ENCODE results near the gene SDR42E1.
A peak's percentile ranks its signal among the peaks of the same experiment; 100 is the strongest.

Gene SDR42E1, protein sequence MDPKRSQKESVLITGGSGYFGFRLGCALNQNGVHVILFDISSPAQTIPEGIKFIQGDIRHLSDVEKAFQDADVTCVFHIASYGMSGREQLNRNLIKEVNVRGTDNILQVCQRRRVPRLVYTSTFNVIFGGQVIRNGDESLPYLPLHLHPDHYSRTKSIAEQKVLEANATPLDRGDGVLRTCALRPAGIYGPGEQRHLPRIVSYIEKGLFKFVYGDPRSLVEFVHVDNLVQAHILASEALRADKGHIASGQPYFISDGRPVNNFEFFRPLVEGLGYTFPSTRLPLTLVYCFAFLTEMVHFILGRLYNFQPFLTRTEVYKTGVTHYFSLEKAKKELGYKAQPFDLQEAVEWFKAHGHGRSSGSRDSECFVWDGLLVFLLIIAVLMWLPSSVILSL

DNA sequence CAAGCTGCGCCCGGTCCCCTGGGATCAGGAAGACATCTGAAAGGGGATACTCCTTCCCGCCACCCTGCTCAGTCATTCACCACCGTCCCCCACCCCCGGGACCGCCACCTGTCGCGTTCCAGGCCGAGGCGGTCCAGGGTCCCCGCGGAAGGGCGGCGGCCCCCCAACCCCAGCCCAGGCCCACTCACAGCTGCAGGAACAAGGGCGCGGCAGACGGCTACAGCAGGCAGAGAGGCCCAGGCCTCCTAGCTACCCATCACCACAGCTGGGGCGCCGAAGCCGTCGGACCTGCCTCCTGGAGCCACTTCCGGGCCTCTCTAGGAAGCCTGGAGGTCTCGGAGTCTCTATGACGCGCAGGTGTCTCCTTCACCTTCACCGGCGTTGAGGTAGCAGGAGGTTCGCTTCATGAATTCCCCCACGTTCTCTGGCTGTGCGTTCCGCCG lies at the start of gene SDR42E1:
TSS of gene SDR42E1 (minus strand) at position 272 of the 443 bp plus-strand sequence. CDS start 10,612 bp downstream, outside the sequence.
- peak; percentile 84 for DNase-seq

DNA sequence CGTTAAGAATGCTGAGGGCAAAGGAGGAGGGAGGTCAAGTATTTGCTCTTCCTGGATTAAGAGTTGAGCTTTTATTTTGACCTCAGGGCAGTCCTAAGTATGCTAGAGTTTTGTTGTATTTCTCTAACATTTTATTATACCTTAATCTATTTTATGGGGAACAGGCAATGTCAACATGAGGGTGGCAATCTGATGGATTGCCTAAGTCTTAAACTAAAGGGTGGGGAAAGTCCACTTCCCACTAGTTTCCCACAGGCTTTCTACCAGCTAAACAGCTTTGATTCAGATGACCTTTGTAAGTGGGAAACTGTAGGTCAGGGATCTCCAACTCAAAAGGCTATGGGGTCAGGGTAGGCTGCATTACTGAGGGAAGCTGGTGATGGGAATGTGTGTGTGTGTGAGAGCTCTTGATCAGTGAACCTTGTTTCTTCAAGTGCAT lies 48.7 kb upstream of the SDR42E1 start:
- no peak for DNase-seq

GRCh38 chr16:82059161-82059982 lies 48.1 kb upstream of the SDR42E1 start:
- DNase-seq: no peak

DNA sequence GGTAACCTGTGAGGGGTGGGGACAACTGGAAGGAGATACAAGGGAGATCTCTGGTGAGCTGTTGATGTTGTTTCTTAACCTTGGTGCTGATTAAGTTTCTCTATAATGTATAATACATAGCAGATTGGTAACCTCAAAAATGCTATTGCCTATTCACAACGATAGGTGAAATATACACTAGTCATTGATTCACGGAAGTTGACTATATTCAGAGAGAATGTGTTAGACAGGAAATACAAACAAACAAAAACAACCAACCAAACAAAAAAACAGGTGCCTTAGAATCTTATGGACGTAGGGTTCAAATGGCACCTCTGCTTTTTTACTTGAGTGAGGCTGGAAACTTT lies 45.3 kb upstream of the SDR42E1 start:
- DNase-seq: no peak

DNA sequence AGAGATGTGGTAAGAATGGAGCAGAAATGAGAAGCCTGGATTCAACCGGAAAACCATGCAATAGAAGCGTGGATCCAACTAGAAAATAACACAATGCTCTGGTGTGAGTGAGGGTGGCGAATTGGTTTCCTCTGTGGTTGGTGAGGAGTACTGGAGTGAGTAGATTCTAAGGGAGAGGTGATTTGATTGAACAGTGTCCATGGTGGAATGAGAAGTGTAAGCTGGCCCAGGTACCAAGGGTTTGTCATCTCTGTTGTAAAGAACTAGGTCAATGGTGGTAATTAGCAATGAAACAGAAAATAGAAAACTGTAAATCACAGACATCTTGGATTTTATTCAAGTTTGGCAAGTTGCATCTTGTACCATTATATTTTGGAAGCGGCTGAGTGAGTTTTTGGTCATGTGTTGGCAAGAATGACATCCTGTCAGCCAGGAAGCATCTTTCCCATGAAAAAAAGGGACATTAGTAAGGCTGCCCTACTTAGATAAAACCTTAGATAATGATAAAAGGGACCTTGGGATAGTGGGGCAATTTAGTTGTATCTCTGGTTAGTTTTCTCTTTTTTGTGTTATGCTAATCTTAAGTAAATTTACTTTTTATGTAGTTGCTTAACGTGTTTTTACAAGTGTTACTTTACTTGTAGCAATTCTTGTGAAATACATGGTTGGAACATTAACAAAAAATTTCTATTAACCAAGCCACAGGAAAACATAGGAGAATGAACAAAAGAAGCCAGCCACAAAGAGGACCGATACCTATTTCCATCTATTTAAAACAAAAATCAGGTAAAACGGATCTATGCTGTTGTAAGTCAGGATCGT lies 44.7 kb upstream of the SDR42E1 start:
- DNase-seq: no peak

DNA sequence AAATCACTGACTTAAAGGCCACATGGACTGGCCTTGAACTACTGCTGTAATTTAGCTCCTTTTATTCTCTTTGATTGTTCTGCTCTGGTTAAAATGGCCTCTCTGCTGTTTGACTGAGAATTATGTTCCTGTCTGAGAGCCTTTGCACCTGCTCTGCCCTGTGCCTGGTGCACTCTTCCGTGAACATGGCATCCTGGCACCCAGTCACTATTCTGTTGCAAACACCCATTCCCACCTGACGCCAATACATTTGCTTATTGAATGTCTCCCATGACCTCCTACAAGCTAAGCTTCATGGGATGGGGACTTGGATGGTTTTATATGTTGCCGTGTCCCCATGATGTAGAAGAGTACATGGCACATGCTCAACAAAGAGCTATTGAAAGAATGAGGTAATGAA lies 43.8 kb upstream of the SDR42E1 start:
- no peak for DNase-seq

GRCh38 chr16:82051656-82052055 lies 40.4 kb upstream of the SDR42E1 start:
- no peak for DNase-seq

- DNase-seq: no peak
Observed at GRCh38 chr16:82050909-82051357, 39.7 kb upstream of the SDR42E1 start.

DNA sequence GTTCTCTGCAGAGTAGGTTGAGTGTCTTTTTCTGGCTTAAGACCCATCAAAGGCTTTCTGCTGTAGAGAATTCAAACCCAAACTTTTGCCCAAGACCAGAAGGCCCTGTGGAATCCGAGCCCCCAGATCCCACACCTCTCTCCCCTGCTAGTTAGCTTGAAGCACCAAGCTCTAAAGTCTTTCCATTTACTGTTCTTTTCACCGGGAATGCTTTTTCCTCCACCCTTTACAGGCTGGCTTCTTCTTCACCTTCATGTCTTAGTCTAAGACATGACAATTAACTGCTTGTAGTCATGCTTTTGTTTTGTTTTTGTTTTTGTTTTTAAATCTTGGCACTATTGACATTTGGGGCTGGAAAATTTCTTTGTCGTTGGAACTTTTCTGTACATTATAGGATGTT lies 39.2 kb upstream of the SDR42E1 start:
- no peak for DNase-seq

- DNase-seq: no peak
Observed at GRCh38 chr16:82049484-82049883, 38.2 kb upstream of the SDR42E1 start.

DNA sequence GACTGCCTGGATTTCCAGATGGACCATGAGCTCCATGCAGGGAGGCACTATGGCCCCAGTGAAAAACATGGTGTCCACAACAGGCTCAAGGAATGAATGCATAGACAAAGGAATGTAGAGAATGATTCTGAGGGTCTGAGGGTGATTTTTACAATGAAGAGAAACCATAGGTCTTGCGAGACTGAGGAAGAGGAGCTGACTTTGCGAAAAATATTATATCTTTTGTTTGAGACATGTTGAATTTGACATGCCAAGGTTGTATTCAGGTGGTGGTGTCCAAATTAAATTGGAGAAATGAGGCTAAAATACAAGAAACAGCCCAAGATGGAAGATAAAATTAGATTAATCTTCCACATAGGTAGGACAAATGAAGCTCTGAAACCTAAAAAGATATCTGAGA lies 36.5 kb upstream of the SDR42E1 start:
- no peak for DNase-seq

DNA sequence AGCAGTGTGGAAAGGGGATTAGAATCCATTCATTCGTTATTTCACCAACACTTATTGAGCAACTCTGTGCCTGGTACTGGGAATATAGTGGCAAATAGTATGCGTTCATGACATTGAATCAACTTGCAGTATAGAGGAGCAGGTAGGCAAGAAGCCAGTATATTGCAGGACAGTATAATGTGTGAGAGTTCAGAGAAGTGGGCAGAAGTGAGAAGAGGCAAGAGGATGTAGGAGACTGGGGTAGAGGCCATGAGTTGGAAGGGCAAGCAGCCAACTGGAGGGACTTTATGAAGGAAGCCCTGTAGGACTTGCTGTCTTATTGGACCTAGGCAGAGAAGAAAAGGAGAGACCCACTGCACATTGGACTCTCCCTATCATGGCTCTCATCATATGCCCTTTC lies 36.1 kb upstream of the SDR42E1 start:
- no peak for DNase-seq

DNA sequence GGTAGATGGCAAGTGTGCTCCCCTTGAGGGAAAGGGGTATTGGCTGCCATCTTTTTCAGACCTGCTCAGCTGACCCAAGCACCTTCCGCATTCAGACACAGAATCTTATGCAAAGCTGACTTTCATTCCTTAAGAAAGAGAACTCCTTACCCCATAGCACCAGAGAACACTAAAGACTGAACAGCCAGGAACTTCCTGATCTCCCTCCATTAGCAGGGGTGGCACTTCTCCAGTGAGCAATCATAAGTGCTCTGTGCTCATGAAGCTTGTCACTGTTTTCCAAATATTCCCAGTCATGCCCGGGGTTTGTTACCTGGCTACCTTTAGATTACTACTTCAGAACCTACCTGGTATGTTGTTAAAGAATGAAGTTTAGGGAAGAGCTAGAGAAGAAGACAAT lies 35.7 kb upstream of the SDR42E1 start:
- DNase-seq: no peak

DNA sequence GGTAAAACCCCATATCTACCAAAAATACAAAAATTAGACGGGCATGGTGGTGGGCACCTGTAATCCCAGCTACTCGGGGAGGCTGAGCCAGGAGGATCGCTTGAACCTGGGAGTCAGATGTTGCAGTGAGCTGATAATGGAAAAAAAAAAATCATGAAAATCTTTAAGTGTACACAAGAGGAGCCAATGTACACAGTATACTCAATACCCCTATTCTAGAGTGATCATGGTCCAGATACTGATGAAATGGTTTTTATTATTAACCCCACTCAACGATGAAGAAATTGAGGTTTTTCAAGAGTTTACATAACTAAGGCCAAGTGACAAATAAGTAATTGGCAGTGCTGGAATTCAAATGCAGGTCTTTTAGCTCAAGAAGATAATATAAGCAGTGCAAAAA lies 35.3 kb upstream of the SDR42E1 start:
- DNase-seq: no peak

DNA sequence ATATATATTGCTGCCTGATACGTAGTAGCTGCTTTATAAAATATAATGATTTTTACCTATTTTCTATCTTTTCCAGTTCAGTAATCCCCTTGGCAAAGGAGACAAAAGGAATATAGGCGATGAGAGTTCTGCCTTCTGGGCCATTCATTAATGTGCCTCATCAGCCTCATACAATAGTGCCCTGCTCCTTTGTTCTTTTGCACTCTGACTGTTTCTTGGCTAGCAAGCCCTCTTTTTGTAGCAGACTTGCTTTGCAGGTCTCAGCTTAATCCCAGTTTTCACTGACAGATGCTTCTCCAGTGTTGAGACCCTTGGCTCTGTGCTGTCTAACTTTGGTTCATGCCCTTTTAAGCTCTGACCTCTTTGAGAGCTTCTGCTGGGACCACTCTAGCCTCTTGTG lies 34.2 kb upstream of the SDR42E1 start:
- no peak for DNase-seq

DNA sequence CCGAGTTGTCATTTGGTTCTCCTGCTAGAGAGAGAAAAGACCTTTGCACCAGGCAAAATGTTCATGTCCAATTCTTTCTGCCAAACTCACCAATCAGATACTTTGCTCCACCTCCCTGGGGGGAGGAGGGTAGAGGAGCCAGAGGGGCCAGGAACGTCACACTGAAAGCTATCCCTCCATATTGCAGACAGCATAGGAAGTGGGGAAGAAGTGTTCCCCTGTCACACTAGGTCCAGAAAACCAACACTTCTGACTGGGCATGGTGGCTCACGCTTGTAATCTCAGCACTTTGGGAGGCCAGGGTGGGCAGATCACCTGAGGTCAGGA lies 33.3 kb upstream of the SDR42E1 start:
- no peak for DNase-seq

GRCh38 chr16:82043680-82044584 lies 32.7 kb upstream of the SDR42E1 start:
- DNase-seq: no peak

DNA sequence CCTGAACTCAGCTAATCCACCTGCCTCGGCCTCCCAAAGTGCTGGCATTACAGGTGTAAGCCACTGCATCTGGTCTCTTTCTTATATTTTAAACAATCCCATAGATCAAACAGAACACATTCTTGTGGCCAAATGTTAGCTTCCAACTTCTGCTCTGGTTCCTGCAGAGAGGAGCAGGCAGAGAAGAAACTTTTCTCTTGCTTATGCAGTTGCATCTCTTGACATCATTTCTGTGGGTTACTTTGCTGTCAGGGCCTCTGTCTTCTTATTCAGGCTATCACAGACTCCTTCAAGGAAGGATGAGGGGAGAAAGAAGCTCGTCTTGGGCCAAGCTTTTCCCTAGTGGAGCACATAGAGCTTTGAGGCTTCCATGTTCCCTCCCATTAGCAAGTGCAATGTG lies 31.6 kb upstream of the SDR42E1 start:
- DNase-seq: no peak

DNA sequence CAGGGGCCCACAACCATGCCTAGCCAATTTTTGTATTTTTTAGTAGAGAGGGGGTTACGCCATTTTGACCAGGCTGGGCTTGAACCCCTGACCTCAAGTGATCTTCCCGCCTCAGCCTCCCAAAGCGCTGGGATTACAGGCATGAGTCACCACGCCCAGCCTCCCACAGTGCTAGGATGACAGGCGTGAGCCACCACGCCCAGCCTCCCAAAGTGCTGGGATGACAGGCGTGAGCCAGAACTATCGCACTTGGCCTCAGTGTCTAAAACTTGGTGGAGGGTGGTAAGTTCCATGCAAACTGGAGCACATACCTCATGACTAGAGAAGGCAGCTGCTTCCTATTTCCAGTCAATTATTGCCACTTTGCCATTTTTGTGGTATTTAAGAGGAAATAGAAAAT lies 30.9 kb upstream of the SDR42E1 start:
- no peak for DNase-seq

DNA sequence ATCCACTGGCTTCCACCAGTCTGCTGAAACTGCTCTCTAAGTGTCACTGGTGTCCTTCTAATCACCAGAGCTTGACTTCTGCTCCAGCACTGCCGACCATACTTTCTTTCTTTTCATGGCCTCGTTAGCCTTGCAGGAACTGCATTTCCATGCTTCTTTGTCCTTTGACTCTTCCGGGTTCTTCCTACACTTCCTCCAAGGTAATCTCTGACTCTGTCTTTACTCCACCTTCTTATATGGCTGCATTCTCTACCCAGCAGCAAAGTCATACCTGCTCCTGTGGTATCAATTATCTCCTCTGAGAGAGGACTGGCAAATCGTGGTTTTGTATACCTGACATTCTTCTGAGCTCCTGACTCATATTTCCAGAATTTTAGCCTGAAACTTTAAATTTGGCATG lies 30.3 kb upstream of the SDR42E1 start:
- DNase-seq: no peak

GRCh38 chr16:82040296-82040695 lies 29.0 kb upstream of the SDR42E1 start:
- no peak for DNase-seq

DNA sequence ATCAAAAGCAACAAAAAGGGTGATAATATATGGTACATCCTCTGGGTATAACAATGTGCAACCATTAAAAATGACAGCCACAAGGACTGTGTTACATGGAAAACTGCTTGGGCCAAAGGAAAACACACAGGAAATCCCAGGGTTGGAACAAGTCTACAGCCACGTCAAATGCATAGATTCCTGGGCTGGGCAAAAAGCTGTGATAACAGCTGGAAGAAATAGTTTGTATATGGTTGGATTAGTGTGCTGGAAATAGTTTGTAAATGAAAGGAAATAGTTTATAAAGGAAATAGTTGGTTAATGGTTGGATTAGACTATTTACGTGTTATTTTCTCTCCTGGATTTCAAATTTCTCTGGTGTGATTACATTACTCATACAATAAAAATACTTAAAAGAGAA lies 26.4 kb upstream of the SDR42E1 start:
- DNase-seq: no peak
